Ovary (tissue), 3 donors: ENCODE results near the gene LMX1A.

Source experiments
- POLR2A ChIP-seq: fragments of 450-650 bp; IDR thresholded peaks from one replicate; pipeline ENCODE4 v1.6.1; 2017; ENCODE audit warnings: antibody characterized with exemption, mild to moderate bottlenecking, moderate library complexity
- TF ChIP-seq, protein P1 (sequence below), 3 donors: fragments of 450-650 bp in 2 of 3; fragments of 200-600 bp in 1 of 3; IDR thresholded peaks; one replicate each; pipeline versions ENCODE4 v1.5.1 to v1.8.0; 2016 to 2022; ENCODE audit warnings: antibody characterized with exemption in 3 of 3, mild to moderate bottlenecking in 1 of 3
- donor health status: DM: no; HTN: no; CAD: no.

DNA sequence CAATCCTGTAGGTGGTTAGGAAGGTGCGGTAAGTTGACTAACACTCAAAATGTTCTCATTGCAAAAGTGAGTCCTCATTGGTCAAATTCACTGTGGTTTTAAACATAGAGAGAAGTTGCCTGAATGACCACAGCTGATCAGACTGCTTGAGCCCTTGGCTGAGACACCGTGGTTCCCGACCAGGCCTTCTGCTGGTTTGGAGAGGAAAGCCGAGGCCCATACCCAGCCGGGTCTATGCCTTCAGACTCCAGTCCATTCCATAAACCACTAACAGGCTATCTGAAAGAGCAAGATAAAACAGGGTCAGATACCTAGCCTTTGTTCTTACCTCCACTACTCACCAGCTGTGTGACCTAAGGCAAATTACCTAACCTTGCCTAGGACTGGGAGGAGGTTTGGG is 133.9 kb downstream of the LMX1A start:
- TF ChIP-seq, protein P1, sequence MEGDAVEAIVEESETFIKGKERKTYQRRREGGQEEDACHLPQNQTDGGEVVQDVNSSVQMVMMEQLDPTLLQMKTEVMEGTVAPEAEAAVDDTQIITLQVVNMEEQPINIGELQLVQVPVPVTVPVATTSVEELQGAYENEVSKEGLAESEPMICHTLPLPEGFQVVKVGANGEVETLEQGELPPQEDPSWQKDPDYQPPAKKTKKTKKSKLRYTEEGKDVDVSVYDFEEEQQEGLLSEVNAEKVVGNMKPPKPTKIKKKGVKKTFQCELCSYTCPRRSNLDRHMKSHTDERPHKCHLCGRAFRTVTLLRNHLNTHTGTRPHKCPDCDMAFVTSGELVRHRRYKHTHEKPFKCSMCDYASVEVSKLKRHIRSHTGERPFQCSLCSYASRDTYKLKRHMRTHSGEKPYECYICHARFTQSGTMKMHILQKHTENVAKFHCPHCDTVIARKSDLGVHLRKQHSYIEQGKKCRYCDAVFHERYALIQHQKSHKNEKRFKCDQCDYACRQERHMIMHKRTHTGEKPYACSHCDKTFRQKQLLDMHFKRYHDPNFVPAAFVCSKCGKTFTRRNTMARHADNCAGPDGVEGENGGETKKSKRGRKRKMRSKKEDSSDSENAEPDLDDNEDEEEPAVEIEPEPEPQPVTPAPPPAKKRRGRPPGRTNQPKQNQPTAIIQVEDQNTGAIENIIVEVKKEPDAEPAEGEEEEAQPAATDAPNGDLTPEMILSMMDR (IDR thresholded peaks at IDR 0.05): no peak
- no peak for TF ChIP-seq POLR2A
